Gastrocnemius medialis (tissue), 4 donors: ENCODE measurements around the gene SQOR. TPM values are rescaled to one million over a fixed set of nuclear protein-coding genes. Genes with fewer than 3 reads are reported as not detected.
A peak's percentile ranks its signal among the peaks of the same experiment; 100 is the strongest.

Experiments used
- ATAC-seq, 2 donors: fragments of 150-250 bp; one replicate each; pipeline ENCODE4 v1.9.1; 2016
- DNase-seq, 2 donors: peaks; one replicate each; pipeline ENCODE4 v3.0.0-alpha.2; 2019
- H3K27ac ChIP-seq, 4 donors: fragments of 200-600 bp; sonication (generic); 1 replicate in 1 of 4; 2 replicates in 3 of 4; pipeline ENCODE4 v1.5.1; 2016 to 2018; ENCODE audit warnings: mild to moderate bottlenecking in 2 of 4, moderate library complexity in 1 of 4
- H3K27me3 ChIP-seq, 3 donors: fragments of 200-600 bp; sonication (generic) in 2 of 3; 1 replicate in 1 of 3; 2 replicates in 2 of 3; pipeline versions ENCODE4 v1.5.1 to v1.6.0; 2016 to 2019; ENCODE audit warnings: mild to moderate bottlenecking in 1 of 3, moderate library complexity in 1 of 3
- H3K36me3 ChIP-seq, 2 donors: fragments of 200-600 bp; sonication (generic) in 1 of 2; one replicate each; pipeline ENCODE4 v1.5.1; 2017 to 2018
- H3K4me1 ChIP-seq, 2 donors: fragments of 200-600 bp; sonication (generic) in 1 of 2; one replicate each; pipeline ENCODE4 v1.5.1; 2016 to 2017; ENCODE audit warnings: mild to moderate bottlenecking in 2 of 2
- H3K4me3 ChIP-seq, 4 donors: fragments of 200-600 bp; sonication (generic) in 3 of 4; 1 replicate in 1 of 4; 2 replicates in 3 of 4; pipeline ENCODE4 v1.5.1; 2016 to 2019; ENCODE audit warnings: mild to moderate bottlenecking in 2 of 4
- H3K9me3 ChIP-seq, 3 donors: fragments of 200-600 bp; sonication (generic) in 2 of 3; 1 replicate in 1 of 3; 2 replicates in 2 of 3; pipeline ENCODE4 v1.5.1; 2016 to 2019
- CTCF ChIP-seq, 5 experiments: fragments of 450-650 bp in 3 of 5; fragments of 200-600 bp in 2 of 5; sonication (generic) in 2 of 5; IDR thresholded peaks in 4 of 5; conservative IDR thresholded peaks in 1 of 5; 1 replicate in 4 of 5; 2 replicates in 1 of 5; pipeline ENCODE4 v1.5.1; 2016 to 2019; ENCODE audit warnings: antibody characterized with exemption in 5 of 5, mild to moderate bottlenecking in 3 of 5, moderate library complexity in 3 of 5
- POLR2A ChIP-seq, 2 donors: fragments of 450-650 bp; IDR thresholded peaks; one replicate each; pipeline ENCODE4 v1.6.1; 2017; ENCODE audit warnings: antibody characterized with exemption in 2 of 2, mild to moderate bottlenecking in 2 of 2, moderate library complexity in 2 of 2
- in situ Hi-C, 4 donors: fragments of 200-750 bp; cut with MboI; loops; one replicate each; pipeline versions ENCODE4 v1.15.0 to v1.8.0; 2017; ENCODE audit warnings: low sequenced_read_pairs in 4 of 4
- intact Hi-C: fragments of 100-400 bp; cut with DNase I; formaldehyde crosslinking; loops from one replicate; pipeline ENCODE4 v1.15.1; 2023; ENCODE audit warnings: low total_unique reads
- total RNA-seq, 4 donors: library from RNA; depleted of rRNA; stranded (reverse); fragments of >200 nt; gene quantifications; one replicate each; pipeline versions ENCODE4 v1.1.0 to v1.2.3, GENCODE V29; 2016

SQOR gene
- total RNA-seq, 4 donors from 2014 or later, result 140 to 194 (median 164) TPM

- in situ Hi-C loops, result no loop called here
- ATAC-seq, result no peak
- no peaks in the 10 kb centered on the region for H3K36me3 ChIP-seq
- H3K9me3 ChIP-seq, result no peaks in the 10 kb centered on the region
- intact Hi-C loops, result no loop called here
- TF ChIP-seq POLR2A (IDR thresholded peaks at IDR 0.05) (no peak), CTCF (IDR thresholded peaks at IDR 0.05 in 4 of 5, conservative IDR thresholded peaks at IDR 0.05 in 1 of 5) (no peak)
- peaks cover 6 to 15% (median 7%) of the 10 kb centered on the region in 3 donors for H3K27me3 ChIP-seq
- H3K27ac ChIP-seq, result no peak overlapping the region
- no peak for DNase-seq
- peak overlapping the region; percentile 55 to 70 (median 62) for H3K4me3 ChIP-seq
- H3K4me1 ChIP-seq, result peaks cover 0 to 3% of the 10 kb centered on the region in 2 donors
Observed at GRCh38 chr15:45704329-45705249, 69.8 kb downstream of the SQOR start.

- Histone ChIP-seq H3K9me3 (no peaks in the 10 kb centered on the region), H3K4me3 (peak overlapping the region; percentile 55 to 70 (median 62)), H3K27me3 (peaks cover 6 to 15% (median 7%) of the 10 kb centered on the region in 3 donors), H3K4me1 (peaks cover 0 to 3% of the 10 kb centered on the region in 2 donors), H3K36me3 (no peaks in the 10 kb centered on the region), H3K27ac (no peak overlapping the region)
- peak; percentile 91 to 93 for ATAC-seq
- intact Hi-C loops (no loop called here), in situ Hi-C loops (no loop called here)
- DNase-seq, result peak; percentile 53 to 61
- peak; percentile 62 to 90 (median 87) for TF ChIP-seq CTCF (IDR thresholded peaks at IDR 0.05 in 4 of 5, conservative IDR thresholded peaks at IDR 0.05 in 1 of 5)
- no peak for TF ChIP-seq POLR2A (IDR thresholded peaks at IDR 0.05)
Observed at GRCh38 chr15:45705510-45706473, 71.0 kb downstream of the SQOR start.

GRCh38 chr15:45710657-45711056, 75.8 kb downstream of the SQOR start:
- TF ChIP-seq CTCF (IDR thresholded peaks at IDR 0.05 in 4 of 5, conservative IDR thresholded peaks at IDR 0.05 in 1 of 5) (no peak), POLR2A (IDR thresholded peaks at IDR 0.05) (no peak)
- Histone ChIP-seq H3K4me1 (peaks cover 3% of the 10 kb centered on the region in 2 donors), H3K27ac (no peak overlapping the region), H3K36me3 (no peaks in the 10 kb centered on the region), H3K27me3 (no peaks in the 10 kb centered on the region), H3K9me3 (no peaks in the 10 kb centered on the region), H3K4me3 (no peak overlapping the region)
- no peak for DNase-seq
- in situ Hi-C loops (no loop called here), intact Hi-C loops (no loop called here)
- no peak for ATAC-seq

- H3K27me3 ChIP-seq, result no peaks in the 10 kb centered on the region
- intact Hi-C loops (loop anchor here (5.0 kb wide), 1 partner anchor 72 kb away; no protein-coding TSS in a partner anchor), in situ Hi-C loops (no loop called here)
- no peaks in the 10 kb centered on the region for H3K9me3 ChIP-seq
- H3K4me3 ChIP-seq, result no peak overlapping the region
- no peak overlapping the region for H3K27ac ChIP-seq
- DNase-seq, result no peak
- H3K4me1 ChIP-seq, result peaks cover 0 to 3% of the 10 kb centered on the region in 2 donors
- H3K36me3 ChIP-seq, result no peaks in the 10 kb centered on the region
- TF ChIP-seq CTCF (IDR thresholded peaks at IDR 0.05 in 4 of 5, conservative IDR thresholded peaks at IDR 0.05 in 1 of 5), result peak; percentile 39 to 81 (median 68)
- no peak for TF ChIP-seq POLR2A (IDR thresholded peaks at IDR 0.05)
- peak; percentile 47 to 61 for ATAC-seq
Observed at GRCh38 chr15:45714590-45715488, 80.0 kb downstream of the SQOR start.
